ENCODE measurements around the gene RPL18A. TPM values are rescaled to one million over a fixed set of nuclear protein-coding genes. Genes with fewer than 3 reads are reported as not detected.
A peak's percentile ranks its signal among the peaks of the same experiment; 100 is the strongest.

Gene RPL18A
- total and polyA plus RNA-seq, 2 donors from 2014 or later: 1,282 to 1,707 TPM

- H3K4me1 ChIP-seq (ENCODE audit: control insufficient read depth in 2 of 3, insufficient read depth in 2 of 3, low read depth in 1 of 3, low read length in 3 of 3): peaks cover 0 to 3% (median 0%) of the 10 kb centered on the region in 3 donors
- no peak overlapping the region for H3K9ac ChIP-seq (ENCODE audit: low read length in 3 of 3)
- no peaks in the 10 kb centered on the region for H3K36me3 ChIP-seq (ENCODE audit: control insufficient read depth in 2 of 3, insufficient read depth in 3 of 3, low read length in 3 of 3)
- FAIRE-seq (no peak), DNase-seq (peak in 1 of 5 donors; percentile 77)
- no peak overlapping the region for H3K4me3 ChIP-seq (ENCODE audit: low read length in 3 of 3)
- intact Hi-C loops (cut with DNase I): no loop called here
- H3K27ac ChIP-seq (ENCODE audit: low read depth in 2 of 2, low read length in 2 of 2): no peak overlapping the region
- peaks cover 19% of the 10 kb centered on the region for H3K27me3 ChIP-seq (ENCODE audit: control insufficient read depth, insufficient read depth, low read length)
- TF ChIP-seq CTCF (IDR thresholded peaks at IDR 0.05; ENCODE audit: borderline replicate concordance, extremely low read depth, insufficient read depth): no peak
- H3K9me3 ChIP-seq (ENCODE audit: control insufficient read depth in 2 of 3, insufficient read depth in 1 of 3, low read length in 3 of 3): no peaks in the 10 kb centered on the region
Measured at GRCh38 chr19:17872251-17873001, 12.7 kb downstream of the RPL18A start.

GRCh38 chr19:17873786-17874757 lies 14.4 kb downstream of the RPL18A start:
- intact Hi-C loops (cut with DNase I): no loop called here

GRCh38 chr19:17874758-17875135 lies 15.0 kb downstream of the RPL18A start:
- no peak overlapping the region for H3K9ac ChIP-seq (ENCODE audit: low read length in 3 of 3)
- no peaks in the 10 kb centered on the region for H3K9me3 ChIP-seq (ENCODE audit: control insufficient read depth in 2 of 3, insufficient read depth in 1 of 3, low read length in 3 of 3)
- no peak for FAIRE-seq
- no peak overlapping the region for H3K27ac ChIP-seq (ENCODE audit: low read depth in 2 of 2, low read length in 2 of 2)
- TF ChIP-seq CTCF (IDR thresholded peaks at IDR 0.05; ENCODE audit: borderline replicate concordance, extremely low read depth, insufficient read depth): no peak
- H3K4me3 ChIP-seq (ENCODE audit: low read length in 3 of 3): no peak overlapping the region
- no peak for DNase-seq
- peaks cover 0 to 3% (median 0%) of the 10 kb centered on the region in 3 donors for H3K4me1 ChIP-seq (ENCODE audit: control insufficient read depth in 2 of 3, insufficient read depth in 2 of 3, low read depth in 1 of 3, low read length in 3 of 3)
- no peaks in the 10 kb centered on the region for H3K36me3 ChIP-seq (ENCODE audit: control insufficient read depth in 2 of 3, insufficient read depth in 3 of 3, low read length in 3 of 3)
- intact Hi-C loops (cut with DNase I): no loop called here
- H3K27me3 ChIP-seq (ENCODE audit: control insufficient read depth, insufficient read depth, low read length): peaks cover 13% of the 10 kb centered on the region

More at GRCh38 chr19:17873786-17874757, 14.4 kb downstream of the RPL18A start:
- TF ChIP-seq CTCF (IDR thresholded peaks at IDR 0.05; ENCODE audit: borderline replicate concordance, extremely low read depth, insufficient read depth): no peak
- peaks cover 17% of the 10 kb centered on the region for H3K27me3 ChIP-seq (ENCODE audit: control insufficient read depth, insufficient read depth, low read length)
- H3K9ac ChIP-seq (ENCODE audit: low read length in 3 of 3): no peak overlapping the region
- no peak overlapping the region for H3K4me3 ChIP-seq (ENCODE audit: low read length in 3 of 3)
- H3K36me3 ChIP-seq (ENCODE audit: control insufficient read depth in 2 of 3, insufficient read depth in 3 of 3, low read length in 3 of 3): no peaks in the 10 kb centered on the region
- no peaks in the 10 kb centered on the region for H3K9me3 ChIP-seq (ENCODE audit: control insufficient read depth in 2 of 3, insufficient read depth in 1 of 3, low read length in 3 of 3)
- peaks cover 0 to 3% (median 0%) of the 10 kb centered on the region in 3 donors for H3K4me1 ChIP-seq (ENCODE audit: control insufficient read depth in 2 of 3, insufficient read depth in 2 of 3, low read depth in 1 of 3, low read length in 3 of 3)
- FAIRE-seq (no peak), DNase-seq (peak in 3 of 5 donors; percentile 26 to 39 (median 38))
- no peak overlapping the region for H3K27ac ChIP-seq (ENCODE audit: low read depth in 2 of 2, low read length in 2 of 2)

All from kidney (tissue), 14 donors.